ENCODE measurements around the gene SDF4. TPM values are rescaled to one million over a fixed set of nuclear protein-coding genes. Genes with fewer than 3 reads are reported as not detected.

Gene SDF4
- total and polyA plus RNA-seq, 8 donors: 50.3 to 404 (median 63.6) TPM

- DNase-seq: no peak
- Histone ChIP-seq H3K9me3 (peaks cover 0 to 3% (median 0%) of the 10 kb centered on the region in 4 donors), H3K4me3 (peak overlapping the region in 1 of 4 donors; percentile 50), H3K27me3 (peaks cover 0 to 22% (median 17%) of the 10 kb centered on the region in 3 donors), H3K27ac (no peak overlapping the region), H3K4me1 (peaks cover 37 to 71% (median 62%) of the 10 kb centered on the region in 4 donors), H3K36me3 (peaks cover 3 to 34% (median 24%) of the 10 kb centered on the region in 4 donors)
- WGBS, 5 donors: 91 to 95% (median 94%) methylated on average over 15 of the region's 15 CpGs
- intact Hi-C loops (cut with DNase I; ENCODE audit: low total_unique reads): no loop called here
- TF ChIP-seq POLR2A (IDR thresholded peaks at IDR 0.05) (no peak), POLR2AphosphoS5 (IDR thresholded peaks at IDR 0.05) (no peak), EP300 (IDR thresholded peaks at IDR 0.05) (no peak)
- TF ChIP-seq, protein P1, sequence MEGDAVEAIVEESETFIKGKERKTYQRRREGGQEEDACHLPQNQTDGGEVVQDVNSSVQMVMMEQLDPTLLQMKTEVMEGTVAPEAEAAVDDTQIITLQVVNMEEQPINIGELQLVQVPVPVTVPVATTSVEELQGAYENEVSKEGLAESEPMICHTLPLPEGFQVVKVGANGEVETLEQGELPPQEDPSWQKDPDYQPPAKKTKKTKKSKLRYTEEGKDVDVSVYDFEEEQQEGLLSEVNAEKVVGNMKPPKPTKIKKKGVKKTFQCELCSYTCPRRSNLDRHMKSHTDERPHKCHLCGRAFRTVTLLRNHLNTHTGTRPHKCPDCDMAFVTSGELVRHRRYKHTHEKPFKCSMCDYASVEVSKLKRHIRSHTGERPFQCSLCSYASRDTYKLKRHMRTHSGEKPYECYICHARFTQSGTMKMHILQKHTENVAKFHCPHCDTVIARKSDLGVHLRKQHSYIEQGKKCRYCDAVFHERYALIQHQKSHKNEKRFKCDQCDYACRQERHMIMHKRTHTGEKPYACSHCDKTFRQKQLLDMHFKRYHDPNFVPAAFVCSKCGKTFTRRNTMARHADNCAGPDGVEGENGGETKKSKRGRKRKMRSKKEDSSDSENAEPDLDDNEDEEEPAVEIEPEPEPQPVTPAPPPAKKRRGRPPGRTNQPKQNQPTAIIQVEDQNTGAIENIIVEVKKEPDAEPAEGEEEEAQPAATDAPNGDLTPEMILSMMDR (IDR thresholded peaks at IDR 0.05): no peak
These were observed 1.7 kb upstream of the SDF4 start for GRCh38 chr1:1233567-1233892.

- 78 to 91% (median 83%) methylated on average over 57 to 98 of the region's 98 CpGs for WGBS, 5 donors
- Histone ChIP-seq H3K27me3 (peaks cover 0 to 16% (median 12%) of the 10 kb centered on the region in 3 donors), H3K27ac (peak overlapping the region in 1 of 5 donors; percentile 65), H3K9me3 (peaks cover 0 to 3% (median 0%) of the 10 kb centered on the region in 4 donors), H3K4me1 (peaks cover 35 to 71% (median 59%) of the 10 kb centered on the region in 4 donors), H3K36me3 (peaks cover 9 to 40% (median 29%) of the 10 kb centered on the region in 4 donors), H3K4me3 (peak overlapping the region; percentile 39 to 50 (median 40))
- TF ChIP-seq EP300 (IDR thresholded peaks at IDR 0.05) (no peak), POLR2AphosphoS5 (IDR thresholded peaks at IDR 0.05) (no peak), POLR2A (IDR thresholded peaks at IDR 0.05) (no peak)
- TF ChIP-seq, protein P1 (IDR thresholded peaks at IDR 0.05): no peak
- intact Hi-C loops (cut with DNase I; ENCODE audit: low total_unique reads): no loop called here
- DNase-seq: no peak
These were observed 1.2 kb upstream of the SDF4 start for GRCh38 chr1:1232796-1233566.

GRCh38 chr1:1232208-1232795 is 501 bp upstream of the SDF4 start, which contains the start of gene B3GALT6:
Gene B3GALT6, plus strand, starts transcription at chr1:1232237. Its CDS starts 42 bp downstream, at chr1:1232279.
- H3K36me3 ChIP-seq: peaks cover 15 to 46% (median 36%) of the 10 kb centered on the region in 4 donors

More at GRCh38 chr1:1232208-1232795, 501 bp upstream of the SDF4 start, which contains the start of gene B3GALT6:
- H3K27me3 ChIP-seq: peaks cover 0 to 10% (median 5%) of the 10 kb centered on the region in 3 donors
- TF ChIP-seq, protein P1 (IDR thresholded peaks at IDR 0.05): no peak
- TF ChIP-seq POLR2A (IDR thresholded peaks at IDR 0.05) (no peak), EP300 (IDR thresholded peaks at IDR 0.05) (no peak), POLR2AphosphoS5 (IDR thresholded peaks at IDR 0.05) (no peak)
- peaks cover 28 to 71% (median 53%) of the 10 kb centered on the region in 4 donors for H3K4me1 ChIP-seq
- WGBS, 5 donors: 1 to 10% (median 6%) methylated on average over 21 to 100 of the region's 100 CpGs; no CpG with 5 or more reads in 1 of the 5 donors
- peaks cover 0 to 3% (median 0%) of the 10 kb centered on the region in 4 donors for H3K9me3 ChIP-seq
- no peak for DNase-seq
- peak within 1 kb of the TSS; percentile 91 to 100 (median 98) for H3K4me3 ChIP-seq
- intact Hi-C loops (cut with DNase I; ENCODE audit: low total_unique reads): no loop called here
- H3K27ac ChIP-seq: peak within 1 kb of the TSS; percentile 86 to 99 (median 96)

Measured in stomach (tissue), 9 donors.